ENCODE data around the gene TAF4.
"Not testable (repeated sequence)": the region's sequence is repeated elsewhere in the genome, so short reads cannot be mapped to it uniquely, and the experiment has no call there.

TAF4 gene

DNA sequence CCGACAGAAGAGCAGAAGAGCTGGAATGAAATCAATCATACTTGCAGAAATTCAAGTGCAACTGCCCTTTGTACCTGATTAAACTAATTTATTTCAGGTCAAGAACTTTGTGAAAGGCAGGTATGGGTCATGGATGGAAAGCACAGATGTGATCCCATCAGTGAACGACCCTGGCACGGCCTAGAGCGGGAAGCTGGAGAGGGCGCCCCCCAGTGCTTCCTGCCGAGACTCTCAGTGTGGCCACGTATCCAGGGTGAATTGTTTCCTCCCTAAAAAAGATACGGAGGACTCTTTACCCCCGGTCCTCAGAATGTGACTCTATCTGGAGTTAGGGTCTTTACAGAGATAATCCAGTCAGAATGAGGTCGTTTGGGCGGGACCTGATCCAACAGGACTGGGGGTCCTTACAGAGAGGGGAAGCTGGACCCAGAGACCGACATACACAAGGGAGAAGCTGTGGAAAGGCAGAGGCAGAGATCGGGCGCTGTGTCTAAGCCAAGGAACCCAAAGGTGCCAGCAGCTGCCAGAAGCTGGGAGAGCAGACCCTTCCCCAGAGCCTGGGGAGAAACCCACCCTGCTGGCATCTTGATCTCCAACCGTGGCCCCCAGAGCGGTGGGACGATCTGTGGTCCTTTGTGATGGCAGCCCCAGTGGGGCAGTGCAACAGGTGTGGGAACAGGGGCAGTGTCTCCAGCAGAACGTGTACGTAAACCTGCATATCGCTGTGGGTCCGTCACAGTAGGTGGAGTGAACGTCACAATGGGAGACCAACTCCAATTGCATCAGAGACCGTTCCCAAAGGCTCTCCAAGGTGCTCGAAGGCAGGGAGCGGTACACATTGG is 91.9 kb downstream of the TAF4 start:
- Histone ChIP-seq H3K27me3 (replicated peaks; ENCODE audit: insufficient read depth, low read length) (no peaks in the 10 kb centered on the region), H3K27ac (ENCODE audit: low read length) (no peak overlapping the region), H3F3A (ENCODE audit: insufficient read depth, low read length) (no peaks in the 10 kb centered on the region), H3K9me2 (replicated peaks; ENCODE audit: insufficient read depth, low read length) (no peaks in the 10 kb centered on the region), H4K20me1 (ENCODE audit: insufficient read depth, low read length) (no peaks in the 10 kb centered on the region), H3K79me2 (ENCODE audit: low read length) (no peaks in the 10 kb centered on the region), H3K36me3 (replicated peaks; ENCODE audit: insufficient read depth, low read length) (peaks cover 4% of the 10 kb centered on the region; the same call in 1 of the 2 replicates), H3K9me3 (replicated peaks; ENCODE audit: insufficient read depth, low read length) (no peaks in the 10 kb centered on the region), H2AFZ (ENCODE audit: low read length) (no peak overlapping the region), H3K4me3 (ENCODE audit: low read length) (no peak overlapping the region), H3K4me2 (ENCODE audit: low read depth, low read length) (no peak overlapping the region), H3K9ac (ENCODE audit: low read length) (no peak overlapping the region), H3K4me1 (ENCODE audit: low read length) (no peaks in the 10 kb centered on the region)
- no peak for TF ChIP-seq EZH2 (optimal IDR thresholded peaks at IDR 0.05; ENCODE audit: low read depth, low read length)
- TF ChIP-seq, protein P1, sequence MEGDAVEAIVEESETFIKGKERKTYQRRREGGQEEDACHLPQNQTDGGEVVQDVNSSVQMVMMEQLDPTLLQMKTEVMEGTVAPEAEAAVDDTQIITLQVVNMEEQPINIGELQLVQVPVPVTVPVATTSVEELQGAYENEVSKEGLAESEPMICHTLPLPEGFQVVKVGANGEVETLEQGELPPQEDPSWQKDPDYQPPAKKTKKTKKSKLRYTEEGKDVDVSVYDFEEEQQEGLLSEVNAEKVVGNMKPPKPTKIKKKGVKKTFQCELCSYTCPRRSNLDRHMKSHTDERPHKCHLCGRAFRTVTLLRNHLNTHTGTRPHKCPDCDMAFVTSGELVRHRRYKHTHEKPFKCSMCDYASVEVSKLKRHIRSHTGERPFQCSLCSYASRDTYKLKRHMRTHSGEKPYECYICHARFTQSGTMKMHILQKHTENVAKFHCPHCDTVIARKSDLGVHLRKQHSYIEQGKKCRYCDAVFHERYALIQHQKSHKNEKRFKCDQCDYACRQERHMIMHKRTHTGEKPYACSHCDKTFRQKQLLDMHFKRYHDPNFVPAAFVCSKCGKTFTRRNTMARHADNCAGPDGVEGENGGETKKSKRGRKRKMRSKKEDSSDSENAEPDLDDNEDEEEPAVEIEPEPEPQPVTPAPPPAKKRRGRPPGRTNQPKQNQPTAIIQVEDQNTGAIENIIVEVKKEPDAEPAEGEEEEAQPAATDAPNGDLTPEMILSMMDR (IDR thresholded peaks at IDR 0.05; ENCODE audit: low read length): no peak
- no peak for TF ChIP-seq EZH2phosphoT487 (IDR thresholded peaks at IDR 0.05; ENCODE audit: low read length)
- no peak for DNase-seq

DNA sequence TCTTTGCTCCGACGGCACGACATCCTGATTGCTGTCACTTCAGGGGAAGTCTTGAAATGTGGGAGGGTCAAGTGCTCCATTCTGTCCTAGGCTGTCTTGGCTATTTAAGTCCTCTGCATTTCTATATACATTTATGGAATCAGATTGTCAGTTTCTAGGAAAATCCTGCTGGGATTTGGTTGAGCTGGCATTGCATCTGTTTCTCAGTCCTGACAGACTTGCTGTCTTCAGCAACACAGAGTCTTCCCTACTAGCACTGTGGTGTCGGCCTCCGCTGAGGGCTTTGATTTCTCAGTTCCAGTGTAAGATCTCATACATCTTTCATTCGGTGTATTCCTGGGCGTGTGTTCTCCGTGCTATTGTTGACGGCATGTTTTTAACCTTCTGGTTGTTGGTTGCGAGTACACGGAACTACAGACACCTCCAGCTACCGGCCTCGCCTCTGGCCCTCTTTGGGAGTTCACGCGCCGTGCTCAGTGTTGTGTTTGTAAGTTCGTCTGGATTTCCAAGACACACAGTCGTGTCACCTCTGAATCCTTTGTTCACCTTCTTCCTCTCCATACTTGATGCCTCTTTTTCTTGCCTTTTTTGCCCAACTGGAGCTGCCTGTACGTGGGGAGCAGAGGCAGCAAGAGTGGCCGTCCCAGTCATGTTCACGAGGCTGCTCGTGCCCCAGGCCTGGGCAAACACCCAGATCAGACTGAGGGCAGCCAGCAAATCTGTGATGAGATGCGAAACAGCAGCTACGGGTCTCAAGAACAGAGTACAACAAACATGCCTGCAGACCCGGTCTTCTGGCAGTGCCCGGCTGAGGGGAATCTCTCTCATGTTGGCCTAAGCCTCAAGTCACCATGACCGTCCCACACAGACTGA is 92.8 kb downstream of the TAF4 start:
- Histone ChIP-seq H3K79me2 (ENCODE audit: low read length) (no peaks in the 10 kb centered on the region), H3K36me3 (replicated peaks; ENCODE audit: insufficient read depth, low read length) (peaks cover 4% of the 10 kb centered on the region; the same call in 1 of the 2 replicates), H3K4me2 (ENCODE audit: low read depth, low read length) (no peak overlapping the region), H3K9me2 (replicated peaks; ENCODE audit: insufficient read depth, low read length) (no peaks in the 10 kb centered on the region), H3K9ac (ENCODE audit: low read length) (no peak overlapping the region), H3K4me1 (ENCODE audit: low read length) (no peaks in the 10 kb centered on the region), H3K27me3 (replicated peaks; ENCODE audit: insufficient read depth, low read length) (no peaks in the 10 kb centered on the region), H2AFZ (ENCODE audit: low read length) (no peak overlapping the region), H3F3A (ENCODE audit: insufficient read depth, low read length) (no peaks in the 10 kb centered on the region), H4K20me1 (ENCODE audit: insufficient read depth, low read length) (no peaks in the 10 kb centered on the region), H3K4me3 (ENCODE audit: low read length) (no peak overlapping the region), H3K27ac (ENCODE audit: low read length) (no peak overlapping the region; the same call in 1 of the 2 replicates), H3K9me3 (replicated peaks; ENCODE audit: insufficient read depth, low read length) (no peaks in the 10 kb centered on the region)
- no peak for DNase-seq
- TF ChIP-seq, protein P1 (IDR thresholded peaks at IDR 0.05; ENCODE audit: low read length): no peak
- TF ChIP-seq EZH2 (optimal IDR thresholded peaks at IDR 0.05; ENCODE audit: low read depth, low read length) (no peak), EZH2phosphoT487 (IDR thresholded peaks at IDR 0.05; ENCODE audit: low read length) (no peak)

DNA sequence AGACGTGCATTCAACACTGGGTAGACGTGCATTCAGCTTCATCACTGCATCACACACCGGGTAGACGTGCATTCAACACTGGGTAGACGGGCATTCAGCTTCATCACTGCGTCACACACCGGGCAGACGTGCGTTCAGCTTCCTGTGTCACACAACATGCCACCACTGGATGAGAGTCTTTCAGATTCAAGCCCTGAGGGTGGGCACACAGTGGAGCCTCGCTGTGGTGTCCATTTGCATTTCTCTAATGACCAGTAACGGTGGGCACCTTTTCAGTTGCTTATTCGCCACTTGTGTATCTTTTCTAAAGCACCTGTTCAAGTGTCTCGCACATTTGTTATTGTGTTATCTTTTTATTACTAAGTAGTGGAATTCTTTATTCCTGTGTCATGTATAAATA is 94.1 kb downstream of the TAF4 start:
- H3K9me2 ChIP-seq (replicated peaks; ENCODE audit: insufficient read depth, low read length); H3K4me1 ChIP-seq (ENCODE audit: low read length); H3K27ac ChIP-seq (ENCODE audit: low read length); H2AFZ ChIP-seq (ENCODE audit: low read length); H3K9ac ChIP-seq (ENCODE audit: low read length); H3K4me3 ChIP-seq (ENCODE audit: low read length); DNase-seq; H3K27me3 ChIP-seq (replicated peaks; ENCODE audit: insufficient read depth, low read length); H3K36me3 ChIP-seq (replicated peaks; ENCODE audit: insufficient read depth, low read length); H3K4me2 ChIP-seq (ENCODE audit: low read depth, low read length); H3K9me3 ChIP-seq (replicated peaks; ENCODE audit: insufficient read depth, low read length); H3K79me2 ChIP-seq (ENCODE audit: low read length); H4K20me1 ChIP-seq (ENCODE audit: insufficient read depth, low read length); H3F3A ChIP-seq (ENCODE audit: insufficient read depth, low read length): not testable (repeated sequence)
